Adipocyte (in vitro differentiated cells): ENCODE results near the gene DCXR.

Experiments used
- DNase-seq: peaks from one replicate; pipeline ENCODE4 v3.0.0-alpha.2; 2015; ENCODE audit warnings: low read depth
- H3K27me3 ChIP-seq: replicated peaks from 2 replicates; pipeline ENCODE4 v1.7.0; 2013; ENCODE audit warnings: mild to moderate bottlenecking, low read length, moderate library complexity; ENCODE audit not compliant: control insufficient read depth, insufficient read depth
- H3K36me3 ChIP-seq: 2 replicates; pipeline ENCODE4 v1.7.0; 2013; ENCODE audit warnings: low read length, mild to moderate bottlenecking, moderate library complexity; ENCODE audit not compliant: control insufficient read depth, insufficient read depth, severe bottlenecking
- H3K4me1 ChIP-seq: 2 replicates; pipeline ENCODE4 v1.7.0; 2013; ENCODE audit warnings: mild to moderate bottlenecking, low read length, moderate library complexity; ENCODE audit not compliant: control insufficient read depth, insufficient read depth
- H3K4me3 ChIP-seq: 2 replicates; pipeline ENCODE4 v1.7.0; 2013; ENCODE audit warnings: mild to moderate bottlenecking, low read length, moderate library complexity
- H3K9ac ChIP-seq: 2 replicates; pipeline ENCODE4 v1.7.0; 2013; ENCODE audit warnings: mild to moderate bottlenecking, low read length, moderate library complexity
- H3K9me3 ChIP-seq: 2 replicates; pipeline ENCODE4 v1.7.0; 2013; ENCODE audit warnings: mild to moderate bottlenecking, low read length, moderate library complexity; ENCODE audit not compliant: control insufficient read depth

Gene DCXR

GRCh38 chr17:82037092-82037888, at the start of gene DCXR:
TSS of gene DCXR (minus strand) at chr17:82037697. CDS start at chr17:82037682, 15 bp downstream.
- no peaks in the 10 kb centered on the region for H3K36me3 ChIP-seq
- peak; percentile 98 for DNase-seq
- H3K9me3 ChIP-seq = no peaks in the 10 kb centered on the region
- H3K4me1 ChIP-seq = peaks cover 8% of the 10 kb centered on the region
- H3K4me3 ChIP-seq = peak within 1 kb of the TSS; percentile 90
- H3K9ac ChIP-seq = peak within 1 kb of the TSS; percentile 91
- no peaks in the 10 kb centered on the region for H3K27me3 ChIP-seq

GRCh38 chr17:82085931-82086764, 48.7 kb upstream of the DCXR start:
- Histone ChIP-seq H3K27me3 (no peaks in the 10 kb centered on the region), H3K36me3 (peaks cover 99% of the 10 kb centered on the region), H3K4me3 (no peak overlapping the region), H3K9me3 (no peaks in the 10 kb centered on the region), H3K9ac (no peak overlapping the region), H3K4me1 (no peaks in the 10 kb centered on the region)
- DNase-seq = no peak

GRCh38 chr17:82085031-82085861, 47.7 kb upstream of the DCXR start:
- Histone ChIP-seq H3K9me3 (no peaks in the 10 kb centered on the region), H3K4me1 (no peaks in the 10 kb centered on the region), H3K27me3 (no peaks in the 10 kb centered on the region), H3K4me3 (no peak overlapping the region), H3K36me3 (peaks cover 99% of the 10 kb centered on the region), H3K9ac (no peak overlapping the region)
- DNase-seq = no peak

GRCh38 chr17:82084373-82085030, 47.0 kb upstream of the DCXR start:
- Histone ChIP-seq H3K9ac (no peak overlapping the region), H3K36me3 (peaks cover 99% of the 10 kb centered on the region), H3K9me3 (no peaks in the 10 kb centered on the region), H3K4me1 (no peaks in the 10 kb centered on the region), H3K27me3 (no peaks in the 10 kb centered on the region), H3K4me3 (no peak overlapping the region)
- no peak for DNase-seq

- Histone ChIP-seq H3K9ac (no peak overlapping the region), H3K4me3 (no peak overlapping the region), H3K27me3 (no peaks in the 10 kb centered on the region), H3K4me1 (no peaks in the 10 kb centered on the region), H3K36me3 (peaks cover 97% of the 10 kb centered on the region), H3K9me3 (no peaks in the 10 kb centered on the region)
- DNase-seq = no peak
These were observed 46.2 kb upstream of the DCXR start for GRCh38 chr17:82083533-82084359.

- H3K4me3 ChIP-seq = no peak overlapping the region
- H3K27me3 ChIP-seq = no peaks in the 10 kb centered on the region
- H3K4me1 ChIP-seq = no peaks in the 10 kb centered on the region
- H3K9me3 ChIP-seq = no peaks in the 10 kb centered on the region
- H3K9ac ChIP-seq = no peak overlapping the region
- DNase-seq = no peak
- H3K36me3 ChIP-seq = peaks cover 97% of the 10 kb centered on the region
These were observed 45.5 kb upstream of the DCXR start for GRCh38 chr17:82083009-82083408.

- DNase-seq = no peak
- H3K36me3 ChIP-seq = peaks cover 96% of the 10 kb centered on the region
- H3K4me1 ChIP-seq = no peaks in the 10 kb centered on the region
- no peaks in the 10 kb centered on the region for H3K27me3 ChIP-seq
- H3K4me3 ChIP-seq = no peak overlapping the region
- no peaks in the 10 kb centered on the region for H3K9me3 ChIP-seq
- no peak overlapping the region for H3K9ac ChIP-seq
These were observed 45.0 kb upstream of the DCXR start for GRCh38 chr17:82082456-82082855.

GRCh38 chr17:82081966-82082365, 44.5 kb upstream of the DCXR start:
- H3K9ac ChIP-seq = no peak overlapping the region
- DNase-seq = no peak
- no peaks in the 10 kb centered on the region for H3K27me3 ChIP-seq
- no peaks in the 10 kb centered on the region for H3K4me1 ChIP-seq
- no peak overlapping the region for H3K4me3 ChIP-seq
- H3K36me3 ChIP-seq = peaks cover 91% of the 10 kb centered on the region
- H3K9me3 ChIP-seq = no peaks in the 10 kb centered on the region

- peaks cover 87% of the 10 kb centered on the region for H3K36me3 ChIP-seq
- no peak overlapping the region for H3K4me3 ChIP-seq
- no peak overlapping the region for H3K9ac ChIP-seq
- H3K27me3 ChIP-seq = no peaks in the 10 kb centered on the region
- no peak for DNase-seq
- no peaks in the 10 kb centered on the region for H3K9me3 ChIP-seq
- H3K4me1 ChIP-seq = no peaks in the 10 kb centered on the region
These were observed 44.0 kb upstream of the DCXR start for GRCh38 chr17:82081546-82081945.

- Histone ChIP-seq H3K4me3 (no peak overlapping the region), H3K4me1 (no peaks in the 10 kb centered on the region), H3K36me3 (peaks cover 81% of the 10 kb centered on the region), H3K9me3 (no peaks in the 10 kb centered on the region), H3K9ac (no peak overlapping the region), H3K27me3 (no peaks in the 10 kb centered on the region)
- DNase-seq = no peak
These were observed 43.4 kb upstream of the DCXR start for GRCh38 chr17:82080789-82081464.
